Measurements from ENCODE around the gene VMP1.
"Not testable (repeated sequence)": the region's sequence is repeated elsewhere in the genome, so short reads cannot be mapped to it uniquely, and the experiment has no call there.

VMP1 gene

DNA sequence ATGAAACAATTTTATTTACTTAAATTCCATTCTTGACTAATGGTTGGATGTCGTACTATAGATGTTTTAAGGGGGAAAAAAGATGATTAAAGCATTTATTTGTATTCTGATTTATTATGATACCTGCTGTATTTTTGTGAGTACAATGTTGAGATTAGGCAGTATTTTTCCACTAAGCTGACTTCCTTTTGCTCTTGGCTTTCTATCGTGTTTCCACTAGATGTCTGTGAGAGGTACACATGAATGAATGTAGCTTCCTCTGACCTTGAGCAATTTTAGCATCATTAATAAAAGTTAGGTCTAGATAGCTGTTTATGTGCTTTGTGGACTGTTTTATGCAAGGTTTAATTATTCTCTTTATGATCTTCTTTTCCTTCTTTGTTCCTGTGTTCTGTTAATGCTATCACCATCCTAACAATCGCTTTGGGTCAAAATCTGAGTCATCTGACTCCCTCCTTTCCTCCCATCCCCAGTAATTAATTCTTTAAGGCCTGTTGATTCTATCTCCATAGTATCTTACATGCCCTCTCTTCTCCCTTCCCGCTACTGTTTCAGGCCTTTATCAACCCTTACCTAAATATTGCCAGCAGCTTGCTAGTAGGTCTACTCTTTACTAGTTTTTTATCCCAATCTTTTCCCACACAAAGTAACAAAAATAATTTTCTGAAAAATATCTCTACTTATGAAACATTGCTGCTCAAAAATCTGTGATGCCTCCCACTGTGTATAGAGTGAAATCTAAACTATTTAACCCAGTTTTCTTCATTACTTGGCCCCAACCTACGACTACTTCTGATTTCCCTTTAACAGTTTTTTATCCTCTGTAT lies 76.0 kb downstream of the VMP1 start:
- no peak for DNase-seq

DNA sequence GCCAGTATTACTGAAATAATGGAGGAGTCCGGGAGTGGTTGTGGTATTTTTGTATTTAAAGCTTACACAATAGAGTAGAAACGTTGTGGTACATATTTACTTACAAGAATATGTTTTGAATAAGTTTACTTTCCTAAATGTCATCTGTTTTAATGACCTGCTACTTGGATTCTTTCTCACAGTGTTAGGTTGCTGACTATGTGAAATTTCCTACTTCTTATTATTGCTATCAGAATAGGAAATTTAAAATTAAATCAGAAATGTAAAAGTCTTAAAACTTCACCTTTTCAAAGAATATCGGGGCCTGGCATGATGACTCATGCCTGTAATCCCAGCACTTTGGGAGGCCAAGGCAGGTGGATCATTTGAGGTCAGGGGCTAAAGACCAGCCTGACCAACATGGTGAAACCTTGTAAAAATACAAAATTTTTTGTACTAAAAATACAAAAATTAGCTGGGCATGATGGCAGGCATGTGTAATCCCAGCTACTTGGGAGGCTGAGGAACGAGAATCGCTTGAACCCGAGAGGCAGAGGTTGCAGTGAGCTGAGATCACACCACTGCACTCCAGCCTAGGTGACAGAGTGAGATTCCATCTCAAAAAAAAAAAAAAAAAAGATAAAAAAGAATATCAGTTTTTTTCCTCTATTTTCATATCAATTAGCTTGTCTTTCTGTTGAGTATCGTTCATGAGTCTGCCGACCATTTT lies 77.8 kb downstream of the VMP1 start:
- DNase-seq, result no peak

DNA sequence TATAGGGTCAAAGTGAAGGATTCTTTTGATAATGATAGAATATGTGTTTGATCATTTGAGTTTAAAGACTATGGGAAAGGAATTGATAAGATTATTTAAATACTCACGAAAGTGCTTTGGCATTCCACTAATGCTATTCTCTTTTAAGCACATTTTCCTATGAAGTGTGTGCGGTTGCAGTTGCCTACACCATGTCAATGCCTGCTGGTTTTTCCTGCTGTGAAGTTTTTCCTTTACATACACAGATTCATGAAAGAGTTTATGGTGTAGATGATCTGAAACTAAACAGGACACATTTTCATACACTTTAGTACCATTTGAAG lies 78.7 kb downstream of the VMP1 start:
- no peak for DNase-seq

DNA sequence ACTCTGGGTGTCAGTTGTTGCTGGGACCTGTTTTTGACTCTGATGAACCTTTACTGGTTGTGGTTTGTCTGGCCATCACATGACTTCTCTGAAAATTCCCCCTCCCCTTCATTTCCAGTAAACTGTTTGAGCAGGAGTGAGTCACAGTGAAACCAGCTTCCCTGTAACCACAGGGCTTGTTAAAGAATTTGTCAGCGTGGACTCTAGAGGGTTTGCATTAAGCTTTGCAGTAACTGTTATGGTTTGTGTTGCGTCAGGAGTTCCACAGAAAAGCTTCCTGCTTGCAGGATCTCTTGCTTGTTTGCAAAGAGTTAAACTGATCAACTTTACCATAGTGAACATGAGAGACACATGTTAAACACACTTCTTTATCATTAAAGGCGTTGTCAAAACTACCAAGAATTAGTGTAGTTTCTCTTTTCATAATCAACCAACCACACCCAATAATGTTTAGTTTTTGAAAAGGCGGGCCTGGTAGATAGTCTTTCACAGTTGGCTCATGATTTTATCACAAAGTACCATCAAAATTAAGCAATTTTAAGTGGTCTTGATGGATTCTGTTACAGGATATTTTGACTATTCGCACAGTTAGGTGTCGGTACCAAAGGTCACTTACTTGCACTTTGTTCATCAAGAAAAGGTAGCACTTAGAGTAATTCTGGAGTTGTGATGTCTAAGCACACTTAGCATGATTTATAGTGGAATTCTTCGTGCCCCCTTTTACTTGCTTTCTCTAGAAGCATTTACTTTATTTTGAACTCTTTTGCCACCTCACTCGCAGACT lies 79.3 kb downstream of the VMP1 start:
- DNase-seq, result peak; percentile 48

DNA sequence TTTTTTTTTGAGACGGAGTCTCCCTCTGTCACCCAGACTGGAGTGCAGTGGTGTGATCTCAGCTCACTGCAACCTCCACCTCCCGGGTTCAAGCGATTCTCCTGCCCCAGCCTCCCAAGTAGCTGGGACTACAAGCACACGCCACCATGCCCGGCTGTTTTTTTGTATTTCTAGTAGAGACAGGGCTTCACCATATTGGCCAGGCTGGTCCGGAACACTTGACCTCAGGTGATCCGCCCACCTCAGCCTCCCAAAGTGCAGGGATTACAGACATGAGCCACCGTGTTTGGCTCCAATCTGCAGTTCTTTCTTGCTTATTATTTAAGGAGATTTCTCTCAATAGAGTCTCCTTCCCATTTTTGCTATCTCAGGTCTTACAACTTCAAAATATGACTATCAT lies 82.4 kb downstream of the VMP1 start:
- not testable (repeated sequence) for DNase-seq

GRCh38 chr17:59790418-59790817 lies 83.0 kb downstream of the VMP1 start:
- not testable (repeated sequence) for DNase-seq

GRCh38 chr17:59790910-59791309 lies 83.5 kb downstream of the VMP1 start:
- DNase-seq, result no peak

DNA sequence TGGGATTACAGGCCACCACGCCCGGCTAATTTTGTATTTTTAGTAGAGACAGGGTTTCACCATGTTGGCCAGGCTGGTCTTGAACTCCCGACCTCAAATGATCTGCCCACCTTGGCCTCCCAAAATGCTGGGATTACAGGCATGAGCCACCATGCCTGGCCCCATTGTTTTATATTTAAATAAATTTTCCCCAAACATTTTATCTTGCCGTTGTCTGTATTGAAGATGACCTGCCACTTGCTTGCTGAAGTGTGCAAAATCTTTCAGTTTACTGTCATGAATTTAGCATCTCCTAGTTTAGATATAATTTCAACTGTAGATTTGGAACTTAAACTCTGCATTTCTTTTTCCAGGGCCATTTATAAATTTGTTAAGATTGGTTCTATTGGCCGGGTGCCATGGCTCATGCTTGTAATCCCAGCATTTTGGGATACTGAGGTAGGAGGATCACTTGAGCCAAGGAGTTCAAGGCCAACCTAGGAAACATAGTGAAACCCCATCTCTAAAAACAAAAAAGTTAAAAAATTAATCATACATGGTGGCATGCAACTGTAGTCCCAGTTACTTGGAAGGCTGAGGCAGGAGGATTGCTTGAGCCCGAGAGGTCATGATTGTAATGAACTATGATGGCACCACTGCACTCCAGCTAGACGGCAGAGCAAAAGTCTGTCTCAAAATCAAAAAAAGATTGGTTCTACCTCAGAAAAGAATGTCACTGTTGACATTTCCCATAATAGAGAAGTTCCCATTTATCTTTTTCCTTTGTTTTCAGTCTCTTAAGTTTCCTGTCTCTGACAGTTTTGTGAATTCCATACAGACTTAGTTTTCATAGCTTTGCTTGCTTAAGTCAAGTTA lies 84.4 kb downstream of the VMP1 start:
- DNase-seq, result no peak

DNA sequence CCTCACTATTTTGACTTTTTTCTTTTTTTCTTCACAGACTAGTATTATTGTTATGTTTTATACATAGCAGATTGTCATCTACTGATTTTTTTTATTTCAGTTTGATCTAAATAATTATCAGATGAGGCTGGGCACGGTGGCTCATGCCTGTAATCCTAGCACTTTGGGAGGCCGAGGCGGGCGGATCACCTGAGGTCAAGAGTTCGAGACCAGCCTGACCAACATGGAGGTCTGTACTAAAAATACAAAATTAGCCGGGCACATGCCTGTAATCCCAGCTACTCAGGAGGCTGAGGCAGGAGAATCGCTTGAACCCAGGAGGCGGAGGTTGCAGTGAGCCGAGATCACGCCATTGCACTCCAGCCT lies 85.0 kb downstream of the VMP1 start:
- not testable (repeated sequence) for DNase-seq

DNA sequence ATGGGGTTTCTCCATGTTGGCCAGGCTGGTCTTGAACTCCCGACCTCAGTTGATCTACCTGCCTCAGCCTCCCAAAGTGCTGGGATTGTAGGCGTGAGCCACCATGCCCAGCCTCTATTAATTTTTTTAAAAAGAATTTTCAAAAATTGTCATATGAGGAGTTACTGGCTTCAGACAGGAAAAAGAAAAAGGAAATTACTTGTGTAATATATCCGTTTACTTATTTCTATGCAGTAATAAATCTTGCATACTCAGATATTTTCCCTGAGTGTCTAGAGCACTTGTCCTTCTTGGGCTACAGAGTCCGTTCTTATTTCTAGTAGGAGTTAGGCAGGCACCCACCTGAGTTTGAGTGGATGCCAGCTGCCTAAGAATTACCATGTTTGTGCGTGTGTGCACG lies 85.8 kb downstream of the VMP1 start:
- no peak for DNase-seq

- DNase-seq, result no peak
Measured at GRCh38 chr17:59796138-59796537, 88.7 kb downstream of the VMP1 start.

DNA sequence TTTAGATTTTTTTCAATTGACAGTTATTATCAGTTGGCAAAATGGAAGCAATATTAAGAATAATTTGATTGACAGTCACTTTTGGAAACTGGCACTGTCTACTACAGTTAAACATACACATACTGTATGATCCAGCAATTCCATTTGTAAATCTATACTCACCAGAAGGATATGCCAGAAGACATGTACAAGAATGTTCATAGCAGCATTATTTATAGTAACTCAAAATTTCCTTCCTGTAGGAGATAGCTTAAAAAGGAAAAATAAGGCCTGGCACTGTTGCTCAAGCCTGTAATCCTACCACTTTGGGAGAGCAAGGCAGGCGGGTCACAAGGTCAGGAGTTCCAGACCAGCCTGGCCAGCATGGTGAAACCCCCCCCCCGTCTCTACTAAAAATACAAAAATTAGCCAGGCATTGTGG lies 89.3 kb downstream of the VMP1 start:
- no peak for DNase-seq

GRCh38 chr17:59798111-59798510 lies 90.7 kb downstream of the VMP1 start:
- DNase-seq, result no peak

- no peak for DNase-seq
Measured at GRCh38 chr17:59800530-59800942, 93.1 kb downstream of the VMP1 start.

DNA sequence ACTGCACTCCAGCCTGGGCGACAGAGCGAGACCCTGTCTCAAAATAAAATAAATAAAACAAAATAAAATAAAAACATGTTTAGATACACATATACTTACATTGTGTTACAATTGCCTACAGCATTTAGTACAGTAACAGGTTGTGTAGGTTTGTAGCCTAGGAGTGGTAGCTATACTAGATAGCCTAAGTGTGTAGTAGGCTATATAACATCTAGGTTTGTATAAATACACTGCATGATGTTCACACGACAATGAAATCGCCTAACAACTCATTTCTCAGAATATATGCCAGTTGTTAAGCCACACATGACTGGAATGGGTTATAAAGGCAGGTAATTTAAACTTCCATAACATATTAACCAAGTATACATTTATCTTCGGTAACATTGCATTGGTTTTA lies 94.7 kb downstream of the VMP1 start:
- DNase-seq, result no peak

DNA sequence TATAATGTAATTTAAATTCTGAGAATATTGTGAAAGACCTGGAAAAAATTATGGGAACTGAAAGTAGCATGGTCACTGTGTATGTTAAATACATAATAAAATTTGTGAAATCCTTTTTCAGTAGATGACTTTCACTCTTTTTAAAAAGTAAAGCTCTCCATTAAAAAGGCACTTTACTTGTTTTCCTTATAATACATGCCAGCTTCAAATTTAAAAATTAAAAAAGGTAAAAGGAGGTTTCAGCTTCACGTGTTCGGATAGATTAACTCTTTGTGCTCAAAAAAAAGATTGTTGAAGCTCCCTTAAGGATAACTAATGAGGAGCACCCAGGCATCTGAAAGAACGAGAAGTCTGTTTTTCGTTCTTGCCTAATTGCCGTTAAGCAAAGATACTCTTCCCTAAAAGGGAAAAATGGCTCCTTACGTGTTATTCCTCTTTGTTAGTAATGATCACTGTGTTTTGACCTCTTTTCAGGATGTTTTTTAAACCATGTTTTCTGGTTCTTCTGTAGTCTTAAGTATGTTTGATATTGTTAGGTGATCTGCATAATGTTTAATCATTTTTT lies 97.5 kb downstream of the VMP1 start:
- DNase-seq, result no peak

DNA sequence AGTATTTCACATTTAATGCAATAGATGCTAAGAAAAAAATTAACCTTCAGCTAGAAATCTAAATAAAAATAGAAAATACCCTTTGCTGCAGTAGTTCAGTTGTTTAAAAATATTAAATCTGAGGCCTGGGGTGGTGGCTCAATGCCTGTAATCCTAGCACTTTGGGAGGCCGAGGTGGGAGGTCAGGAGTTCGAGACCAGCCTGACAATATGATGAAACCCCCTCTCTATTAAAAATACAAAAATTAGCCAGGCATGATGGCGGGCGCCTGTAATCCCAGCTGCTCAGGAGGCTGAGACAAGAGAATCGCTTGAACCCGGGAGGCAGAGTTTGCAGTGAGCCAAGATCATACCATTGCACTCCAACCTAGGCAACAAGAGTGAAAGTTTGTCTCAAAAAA lies 98.9 kb downstream of the VMP1 start:
- DNase-seq, result not testable (repeated sequence)

DNA sequence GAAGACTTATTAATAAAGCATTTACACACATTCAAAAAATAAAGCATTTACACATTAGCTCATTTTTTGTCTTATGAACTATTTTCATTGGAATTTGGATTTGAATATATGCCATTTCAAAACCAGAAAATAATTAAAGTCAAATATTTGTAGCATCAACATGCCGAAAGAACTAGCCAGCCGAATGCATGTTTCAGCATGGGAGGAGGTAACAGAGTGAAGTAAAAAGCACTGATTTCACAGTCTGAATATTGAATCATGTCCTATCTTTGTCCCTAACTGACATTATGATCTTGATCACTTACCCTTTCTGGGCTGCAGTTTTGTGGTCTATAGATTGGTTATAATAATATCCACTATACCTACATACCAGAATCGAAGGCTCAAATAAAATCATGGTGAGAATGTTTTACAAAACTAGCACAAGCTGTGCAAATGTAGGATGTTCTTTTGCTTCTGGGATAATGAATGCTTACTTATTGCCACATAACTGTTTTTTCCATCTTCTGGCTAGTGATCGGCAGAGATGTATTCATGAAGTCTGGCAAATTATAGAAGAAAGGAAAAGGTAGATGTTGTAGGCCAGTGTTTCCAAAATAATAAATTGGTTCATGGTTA lies 100.5 kb downstream of the VMP1 start:
- no peak for DNase-seq

GRCh38 chr17:59810894-59811153 lies 103.4 kb downstream of the VMP1 start:
- DNase-seq, result no peak

DNA sequence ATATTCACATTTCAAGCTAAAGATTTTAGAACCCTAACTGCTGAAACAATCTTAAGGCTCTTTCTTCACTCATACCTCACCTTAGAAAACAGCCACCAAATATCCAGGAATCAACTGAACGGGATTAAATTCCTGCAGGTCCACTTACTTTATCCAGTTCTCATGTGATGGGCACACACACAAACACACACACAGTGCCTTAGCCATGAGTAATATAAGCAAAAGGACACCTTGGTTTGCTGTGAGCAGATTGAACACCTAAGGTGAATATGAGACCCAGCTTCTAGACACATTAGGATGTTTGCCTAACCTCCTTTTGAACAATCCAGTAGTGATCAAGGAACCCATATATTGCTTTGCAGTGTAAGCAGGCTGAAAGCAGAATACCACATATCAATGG lies 103.8 kb downstream of the VMP1 start:
- DNase-seq, result no peak

GRCh38 chr17:59812139-59812538 lies 104.7 kb downstream of the VMP1 start:
- DNase-seq, result no peak

DNA sequence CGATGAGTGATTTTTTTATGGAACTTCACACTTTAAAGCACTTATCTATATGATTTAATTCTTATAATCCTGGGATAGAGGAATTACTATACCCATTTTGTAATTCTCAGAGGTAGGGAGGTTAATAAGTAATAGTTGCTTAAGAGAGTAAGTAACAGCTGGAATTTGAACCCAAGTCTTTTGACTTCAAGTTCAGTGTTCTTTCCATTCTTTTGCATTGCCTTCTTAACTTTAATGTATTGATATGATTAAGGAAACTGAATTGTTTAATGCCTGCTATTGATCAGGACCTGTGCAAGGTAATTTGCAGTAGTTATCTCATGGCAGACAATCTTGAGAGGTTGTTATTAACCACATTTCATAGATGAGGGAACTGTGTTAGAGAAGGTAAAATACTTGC lies 106.8 kb downstream of the VMP1 start:
- DNase-seq, result no peak
